WERI-Rb-1 (cell line): ENCODE results near the gene TCF25.

Experiments used
- DNase-seq: peaks from one replicate; pipeline ENCODE4 v3.0.0-alpha.2; 2020
- H3K27ac ChIP-seq: fragments of 250-450 bp; sonication (Bioruptor Pico); 2 replicates; pipeline ENCODE4 v1.5.1; 2020; ENCODE audit warnings: mild to moderate bottlenecking, moderate library complexity
- H3K27me3 ChIP-seq: fragments of 250-450 bp; sonication (Bioruptor Pico); 2 replicates; pipeline ENCODE4 v1.5.1; 2021; ENCODE audit warnings: mild to moderate bottlenecking, low read depth, moderate library complexity; ENCODE audit not compliant: insufficient read depth, severe bottlenecking
- H3K36me3 ChIP-seq: fragments of 250-450 bp; sonication (Bioruptor Pico); 2 replicates; pipeline ENCODE4 v1.5.1; 2020; ENCODE audit warnings: mild to moderate bottlenecking, moderate library complexity
- H3K4me3 ChIP-seq: 2 replicates; pipeline ENCODE4 v1.5.1; 2011; ENCODE audit warnings: low read depth, mild to moderate bottlenecking, control low read depth, low read length
- H3K9me3 ChIP-seq: fragments of 250-450 bp; sonication (Bioruptor Pico); 2 replicates; pipeline ENCODE4 v1.5.1; 2021; ENCODE audit warnings: mild to moderate bottlenecking, moderate library complexity; ENCODE audit not compliant: severe bottlenecking
- TF ChIP-seq, protein P1 (sequence below): IDR thresholded peaks from 2 replicates; pipeline ENCODE4 v1.5.1; 2011; ENCODE audit warnings: low read depth, mild to moderate bottlenecking, control low read depth, inconsistent platforms, low read length

Gene TCF25

DNA sequence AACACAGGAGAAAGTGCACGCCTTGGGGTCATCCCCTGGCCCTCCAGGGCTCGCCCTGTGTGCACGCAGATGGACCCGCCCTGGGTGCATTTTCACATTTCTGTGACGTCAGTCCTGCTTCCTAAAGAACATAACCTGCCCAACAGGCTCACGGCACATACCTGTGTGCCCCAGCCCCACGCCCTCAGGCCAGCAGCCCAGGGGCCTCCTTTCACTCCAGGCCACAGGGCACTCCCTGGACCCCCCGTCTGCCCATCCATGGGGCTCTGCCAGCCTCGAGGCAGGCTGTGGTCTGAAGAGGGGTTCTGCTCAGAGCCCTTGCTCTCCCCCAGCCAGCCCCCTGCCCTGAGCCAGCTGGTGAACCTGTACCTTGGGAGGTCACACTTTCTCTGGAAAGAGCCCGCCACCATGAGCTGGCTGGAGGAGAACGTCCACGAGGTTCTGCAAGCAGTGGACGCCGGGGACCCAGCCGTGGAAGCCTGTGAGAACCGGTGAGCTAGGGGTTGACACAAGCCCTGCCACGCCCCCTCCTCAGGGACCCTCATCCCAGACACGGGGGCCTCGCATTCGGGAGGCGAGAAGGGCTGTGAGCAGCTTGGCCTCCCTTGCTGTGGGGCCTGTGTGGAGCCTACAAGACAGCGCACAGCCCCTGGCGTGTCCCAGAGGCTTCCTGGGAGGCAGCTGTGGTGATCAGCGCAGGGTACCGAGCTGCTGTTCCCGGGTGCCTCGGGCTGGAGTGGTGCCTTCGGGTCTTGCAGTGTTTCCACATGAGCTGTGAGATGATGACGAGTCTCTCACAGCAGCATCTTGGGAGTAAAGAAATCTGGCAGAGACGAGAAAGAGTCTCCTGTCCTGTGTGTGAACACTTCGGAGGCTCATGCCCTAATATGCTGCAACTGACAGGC is 31.5 kb downstream of the TCF25 start:
- Histone ChIP-seq H3K27me3 (no peaks in the 10 kb centered on the region), H3K4me3 (no peak overlapping the region), H3K36me3 (no peaks in the 10 kb centered on the region), H3K27ac (no peak overlapping the region), H3K9me3 (no peaks in the 10 kb centered on the region)
- TF ChIP-seq, protein P1, sequence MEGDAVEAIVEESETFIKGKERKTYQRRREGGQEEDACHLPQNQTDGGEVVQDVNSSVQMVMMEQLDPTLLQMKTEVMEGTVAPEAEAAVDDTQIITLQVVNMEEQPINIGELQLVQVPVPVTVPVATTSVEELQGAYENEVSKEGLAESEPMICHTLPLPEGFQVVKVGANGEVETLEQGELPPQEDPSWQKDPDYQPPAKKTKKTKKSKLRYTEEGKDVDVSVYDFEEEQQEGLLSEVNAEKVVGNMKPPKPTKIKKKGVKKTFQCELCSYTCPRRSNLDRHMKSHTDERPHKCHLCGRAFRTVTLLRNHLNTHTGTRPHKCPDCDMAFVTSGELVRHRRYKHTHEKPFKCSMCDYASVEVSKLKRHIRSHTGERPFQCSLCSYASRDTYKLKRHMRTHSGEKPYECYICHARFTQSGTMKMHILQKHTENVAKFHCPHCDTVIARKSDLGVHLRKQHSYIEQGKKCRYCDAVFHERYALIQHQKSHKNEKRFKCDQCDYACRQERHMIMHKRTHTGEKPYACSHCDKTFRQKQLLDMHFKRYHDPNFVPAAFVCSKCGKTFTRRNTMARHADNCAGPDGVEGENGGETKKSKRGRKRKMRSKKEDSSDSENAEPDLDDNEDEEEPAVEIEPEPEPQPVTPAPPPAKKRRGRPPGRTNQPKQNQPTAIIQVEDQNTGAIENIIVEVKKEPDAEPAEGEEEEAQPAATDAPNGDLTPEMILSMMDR, result no peak
- no peak for DNase-seq

DNA sequence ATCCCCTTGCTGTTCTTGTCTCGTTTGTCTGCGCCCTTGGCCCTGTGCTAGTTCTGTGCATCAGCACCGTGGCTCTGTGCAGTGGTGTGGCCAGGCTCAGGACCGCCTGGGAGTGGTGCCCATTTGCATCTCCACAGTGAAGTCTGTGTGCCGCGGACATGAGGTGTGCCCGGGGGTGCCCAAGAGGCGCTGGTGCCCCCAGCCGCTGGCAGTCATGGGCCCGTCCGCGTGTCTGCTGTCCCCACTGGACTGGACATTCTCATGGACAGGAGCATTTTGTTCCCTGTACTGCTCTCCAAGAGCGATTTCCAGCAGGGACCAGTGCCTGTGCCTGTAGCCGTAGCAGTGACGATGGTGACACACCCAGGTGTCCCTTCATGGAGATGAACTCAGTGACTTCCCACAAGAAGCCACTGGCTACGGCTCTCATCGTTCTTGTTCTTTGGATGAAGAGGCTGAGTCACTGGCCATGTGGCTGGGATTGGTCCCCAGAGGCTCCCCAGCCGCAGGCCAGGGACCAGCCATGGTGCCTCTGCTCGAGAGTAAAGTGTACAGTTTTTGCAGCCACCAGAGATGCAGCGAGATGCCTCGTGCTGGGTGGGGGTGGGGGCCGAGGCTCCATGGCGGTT is 32.2 kb downstream of the TCF25 start:
- Histone ChIP-seq H3K9me3 (no peaks in the 10 kb centered on the region), H3K27me3 (no peaks in the 10 kb centered on the region), H3K4me3 (no peak overlapping the region), H3K27ac (no peak overlapping the region), H3K36me3 (peaks cover under 1% of the 10 kb centered on the region; the same call in 1 of the 2 replicates)
- TF ChIP-seq, protein P1, result no peak
- no peak for DNase-seq

DNA sequence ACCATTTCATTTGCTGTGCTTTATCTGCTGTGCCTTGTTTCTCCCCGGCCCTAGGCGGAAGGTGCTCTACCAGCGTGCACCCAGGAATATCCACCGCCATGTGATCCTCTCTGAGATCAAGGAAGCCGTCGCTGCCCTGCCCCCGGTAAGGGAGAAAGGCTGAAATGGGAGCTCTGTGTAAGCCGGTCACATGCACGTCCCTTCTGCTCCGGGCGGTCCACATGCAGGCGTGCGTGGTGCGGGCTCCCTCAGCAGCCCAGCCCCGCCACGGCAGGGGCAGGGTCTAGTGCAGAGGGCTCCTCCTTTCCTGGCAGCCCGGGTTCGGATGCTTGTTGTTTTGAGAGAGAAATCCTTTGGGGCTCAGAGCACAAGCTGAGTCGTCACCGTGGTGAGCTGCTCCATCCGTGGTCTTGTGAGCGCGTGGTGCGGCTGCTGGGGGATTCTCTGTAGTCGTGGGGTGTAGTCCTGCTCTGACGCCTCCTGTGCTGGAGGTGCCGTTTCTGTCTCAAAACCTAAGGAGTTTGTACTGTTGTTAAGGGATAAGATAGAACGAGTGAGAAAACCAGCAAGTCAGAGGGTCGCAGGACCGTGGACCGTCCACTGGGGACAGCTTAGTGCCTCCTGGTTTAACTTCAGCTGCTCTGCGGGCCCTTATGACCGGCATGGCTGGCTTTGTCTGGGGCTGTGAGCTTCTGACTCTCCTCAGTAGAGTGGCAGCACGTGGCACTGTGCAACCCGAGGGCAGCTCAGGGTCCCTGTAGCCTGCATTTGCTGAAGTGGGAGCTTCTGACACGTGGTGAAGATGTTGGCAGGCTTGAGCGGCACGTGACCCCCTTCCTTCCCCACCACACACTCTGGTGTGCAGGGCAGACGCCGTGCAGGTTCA is 33.0 kb downstream of the TCF25 start:
- Histone ChIP-seq H3K9me3 (no peaks in the 10 kb centered on the region), H3K27ac (no peak overlapping the region), H3K36me3 (peaks cover 8% of the 10 kb centered on the region; the same call in 1 of the 2 replicates), H3K27me3 (no peaks in the 10 kb centered on the region), H3K4me3 (no peak overlapping the region)
- TF ChIP-seq, protein P1, result no peak
- DNase-seq, result no peak

DNA sequence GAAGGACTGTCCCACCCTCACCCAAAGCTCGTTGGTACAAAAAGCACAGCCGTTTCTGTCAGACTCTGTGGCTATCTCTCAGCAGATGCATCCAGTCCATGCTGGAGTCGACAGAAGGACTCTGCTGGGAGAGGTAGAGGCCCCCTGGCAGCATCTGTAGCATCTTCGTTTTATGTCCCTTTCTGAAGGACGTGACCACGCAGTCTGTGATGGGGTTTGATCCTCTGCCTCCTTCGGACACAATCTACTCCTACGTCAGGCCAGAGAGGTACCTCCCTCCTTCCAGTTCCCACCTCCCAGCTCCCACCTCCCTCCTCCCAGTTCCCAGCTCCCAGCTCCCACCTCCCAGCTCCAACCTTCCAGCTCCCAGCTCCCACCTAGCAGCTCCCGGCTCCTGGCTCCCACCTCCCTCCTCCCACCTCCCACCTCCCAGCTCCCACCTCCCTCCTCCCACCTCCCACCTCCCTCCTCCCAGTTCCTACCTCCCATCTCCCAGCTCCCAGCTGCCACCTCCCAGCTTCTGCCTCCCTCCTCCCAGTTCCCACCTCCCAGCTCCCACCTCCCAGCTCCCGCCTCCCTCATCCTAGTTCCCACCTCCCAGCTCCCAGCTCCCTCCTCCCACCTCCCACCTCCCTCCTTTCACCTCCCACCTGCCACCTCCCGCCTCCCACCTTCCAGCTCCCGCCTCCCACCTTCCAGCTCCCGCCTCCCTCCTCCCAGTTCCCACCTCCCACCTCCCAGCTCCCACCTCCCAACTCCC is 33.8 kb downstream of the TCF25 start:
- H3K27ac ChIP-seq, result no peak overlapping the region
- TF ChIP-seq, protein P1, result no peak
- H3K27me3 ChIP-seq, result no peaks in the 10 kb centered on the region
- H3K36me3 ChIP-seq, result peaks cover 8% of the 10 kb centered on the region; the same call in 1 of the 2 replicates
- H3K9me3 ChIP-seq, result no peaks in the 10 kb centered on the region
- no peak overlapping the region for H3K4me3 ChIP-seq
- no peak for DNase-seq

DNA sequence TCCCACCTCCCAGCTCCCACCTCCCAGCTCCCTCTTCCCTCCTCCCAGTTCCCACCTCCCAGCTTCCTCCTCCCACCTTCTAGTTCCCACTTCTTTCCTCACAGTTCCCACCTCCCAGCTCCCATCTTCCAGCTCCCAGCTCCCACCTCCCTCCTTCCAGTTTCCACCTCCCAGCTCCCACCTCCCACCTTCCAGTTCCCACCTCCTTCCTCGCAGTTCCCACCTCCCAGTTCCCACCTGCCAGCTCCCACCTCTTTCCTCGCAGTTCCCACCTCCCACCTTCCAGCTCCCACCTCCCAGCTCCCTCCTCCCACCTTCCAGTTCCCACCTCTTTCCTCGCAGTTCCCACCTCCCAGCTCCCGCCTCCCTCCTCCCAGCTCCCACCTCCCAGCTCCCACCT is 34.8 kb downstream of the TCF25 start:
- no peaks in the 10 kb centered on the region for H3K9me3 ChIP-seq

More for the DNA sequence above, 34.8 kb downstream of the TCF25 start:
- H3K4me3 ChIP-seq, result no peak overlapping the region
- H3K36me3 ChIP-seq, result peaks cover 8% of the 10 kb centered on the region; the same call in 1 of the 2 replicates
- TF ChIP-seq, protein P1, result no peak
- no peak for DNase-seq
- no peak overlapping the region for H3K27ac ChIP-seq
- H3K27me3 ChIP-seq, result no peaks in the 10 kb centered on the region
